HT1080 (cell line): Measurements from ENCODE around the gene LEFTY2. TPM values are rescaled to one million over a fixed set of nuclear protein-coding genes. Genes with fewer than 3 reads are reported as not detected.
A peak's percentile ranks its signal among the peaks of the same experiment; 100 is the strongest.
"Not testable (repeated sequence)": the region's sequence is repeated elsewhere in the genome, so short reads cannot be mapped to it uniquely, and the experiment has no call there.

Experiments
- DNase-seq: peaks from one replicate; pipeline ENCODE4 v3.0.0-alpha.2; 2015; ENCODE audit warnings: low read depth
- total RNA-seq: library from RNA; depleted of rRNA; stranded (reverse); fragments of >200 nt; shearing (Covaris generic); gene quantifications from 2 replicates; pipeline ENCODE4 v1.2.3, GENCODE V29; 2014

LEFTY2 gene
- total RNA-seq, 1 experiment from 2014 or later = not detected

- DNase-seq = no peak
Measured at GRCh38 chr1:225908013-225908640, 32.9 kb downstream of the LEFTY2 start.

GRCh38 chr1:225907341-225907740, 33.7 kb downstream of the LEFTY2 start:
- DNase-seq = no peak

GRCh38 chr1:225906467-225906866, 34.6 kb downstream of the LEFTY2 start:
- no peak for DNase-seq

- no peak for DNase-seq
Measured at GRCh38 chr1:225903623-225904022, 37.4 kb downstream of the LEFTY2 start.

DNA sequence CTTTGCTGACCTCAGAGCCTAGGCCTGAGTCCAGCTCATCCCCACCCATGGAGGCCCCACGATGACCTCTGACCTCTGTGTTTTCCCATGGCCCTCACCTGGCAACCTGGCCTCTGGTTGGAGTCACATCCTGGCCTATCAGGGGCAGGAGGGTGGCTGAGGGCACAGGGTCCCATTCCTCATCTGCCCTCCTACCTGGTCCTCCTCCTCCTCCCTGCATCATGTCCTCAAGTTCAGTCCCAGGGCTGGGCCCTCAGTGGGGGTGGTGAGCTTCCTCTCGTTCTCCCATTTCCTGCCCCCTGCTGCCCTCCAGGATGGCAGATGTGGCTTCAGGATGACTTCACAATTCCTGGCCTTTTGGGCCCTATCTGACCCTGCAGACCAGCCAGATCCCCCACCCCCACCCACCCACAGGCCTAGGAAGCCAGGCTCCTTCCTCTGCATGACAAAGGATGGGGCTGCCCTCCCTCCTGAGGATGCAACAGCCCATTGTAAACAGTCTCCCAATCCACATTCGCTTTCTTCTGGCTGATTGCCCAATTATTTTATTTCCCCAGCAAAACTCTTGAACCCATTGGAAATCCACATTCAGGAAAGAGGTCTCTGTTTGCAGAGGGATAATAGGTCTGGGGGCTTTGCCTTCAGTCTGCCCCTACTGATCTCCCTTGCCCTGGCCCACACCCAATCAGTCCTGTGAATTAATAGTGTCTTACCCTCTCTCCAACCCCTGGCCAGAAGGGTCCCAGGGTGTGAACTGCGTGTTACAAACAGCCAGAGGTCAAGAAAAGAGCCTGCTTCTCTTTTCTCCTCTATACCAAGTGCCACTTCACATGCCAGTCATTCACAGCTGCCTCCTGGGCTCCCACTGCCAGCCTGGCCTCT, 41.7 kb downstream of the LEFTY2 start:
- no peak for DNase-seq

DNA sequence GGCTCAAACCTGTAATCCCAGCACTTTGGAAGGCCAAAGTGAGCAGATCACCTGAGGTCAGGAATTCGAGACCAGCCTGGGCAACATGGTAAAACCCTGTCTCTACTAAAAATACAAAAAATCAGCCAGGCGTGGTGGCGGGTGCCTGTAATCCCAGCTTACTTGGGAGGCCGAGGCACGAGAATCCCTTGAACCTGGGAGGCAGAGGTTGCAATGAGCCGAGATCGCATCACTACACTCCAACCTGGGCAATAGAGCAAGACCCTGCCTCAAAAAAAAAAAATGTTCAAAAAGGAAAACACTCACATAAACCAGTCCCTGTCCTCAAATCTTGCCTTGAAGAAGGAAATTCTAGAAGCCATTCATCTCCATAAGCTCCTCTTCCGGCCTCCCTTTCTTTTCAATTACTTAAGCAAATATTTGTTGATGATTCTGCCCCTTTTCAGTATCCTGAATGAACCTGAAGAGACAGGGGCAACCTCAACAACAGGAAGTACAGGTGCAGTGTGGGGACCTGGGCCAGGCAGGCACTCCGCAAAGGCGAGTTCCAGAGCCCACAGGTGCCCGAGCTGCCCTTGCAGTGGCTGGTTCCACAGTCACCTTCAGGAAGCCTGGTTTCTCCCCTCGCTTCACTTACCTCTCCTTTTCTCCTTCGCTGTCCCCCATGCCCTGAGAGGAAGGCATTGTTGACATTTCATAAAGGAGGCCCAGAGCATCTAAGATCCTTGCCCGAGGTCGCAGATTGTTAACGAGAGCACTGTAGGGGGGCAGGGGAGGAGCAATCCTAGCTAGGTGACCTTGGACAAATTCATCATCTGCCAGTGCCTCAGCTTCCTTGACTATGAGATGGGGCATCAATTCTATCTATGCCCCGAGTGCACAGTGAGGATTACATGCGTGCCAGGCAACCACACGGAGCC, 43.2 kb downstream of the LEFTY2 start:
- no peak for DNase-seq

GRCh38 chr1:225896937-225897549, 44.0 kb downstream of the LEFTY2 start:
- DNase-seq = peak; percentile 55

- no peak for DNase-seq
Measured at GRCh38 chr1:225896494-225896893, 44.5 kb downstream of the LEFTY2 start.

DNA sequence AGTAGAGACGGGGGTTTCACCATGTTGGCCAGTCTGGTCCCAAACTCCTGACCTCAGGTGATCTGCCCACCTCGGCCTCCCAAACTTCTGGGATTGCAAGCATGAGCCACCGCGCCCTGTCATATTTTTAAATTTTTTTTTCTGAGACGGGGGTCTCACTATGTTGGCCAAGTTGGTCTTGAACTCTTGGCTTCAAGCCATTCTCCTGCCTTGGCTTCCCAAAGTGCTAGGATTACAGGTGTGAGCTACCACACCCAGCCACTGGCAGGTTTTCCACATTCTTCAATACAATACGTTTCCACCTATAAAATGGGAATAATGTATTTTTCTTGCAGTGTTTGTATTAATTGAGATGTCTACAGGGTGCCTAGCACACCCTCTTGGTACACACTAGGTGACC, 48.7 kb downstream of the LEFTY2 start:
- no peak for DNase-seq

DNA sequence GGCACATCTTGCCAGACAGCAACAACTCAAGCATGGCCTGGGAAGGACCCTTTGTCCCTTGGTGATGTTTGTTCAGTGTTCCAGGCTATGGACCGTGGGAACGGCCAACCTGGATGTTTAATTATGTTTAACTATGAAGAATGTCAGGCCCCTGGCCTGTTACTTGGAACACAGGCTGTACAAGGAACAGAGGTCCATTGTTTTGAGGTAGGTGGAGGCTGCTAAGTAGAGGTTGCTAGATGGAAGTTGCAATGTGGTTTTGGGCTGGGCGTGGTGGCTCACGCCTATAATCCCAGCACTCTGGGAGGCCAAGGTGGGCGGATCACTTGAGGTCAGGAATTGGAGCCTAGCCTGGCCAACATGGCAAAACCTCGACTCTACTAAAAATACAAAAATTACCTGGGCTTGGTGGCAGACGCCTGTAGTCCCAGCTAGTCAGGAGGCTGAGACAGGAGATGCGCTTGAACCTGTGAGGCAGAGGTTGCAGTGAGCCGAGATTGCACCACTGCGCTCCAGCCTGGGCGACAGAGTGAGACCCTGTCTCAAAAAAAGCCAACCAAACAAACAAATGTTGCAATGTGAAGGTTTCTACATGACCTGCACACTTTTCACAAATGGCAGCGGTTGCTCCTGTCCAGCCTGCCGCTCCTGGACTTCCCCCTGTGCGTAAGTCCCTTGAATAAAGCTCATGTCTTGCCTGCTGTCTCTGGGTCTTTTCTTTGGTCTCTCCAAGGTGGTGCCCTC, 49.6 kb downstream of the LEFTY2 start:
- DNase-seq = peak; percentile 79

DNA sequence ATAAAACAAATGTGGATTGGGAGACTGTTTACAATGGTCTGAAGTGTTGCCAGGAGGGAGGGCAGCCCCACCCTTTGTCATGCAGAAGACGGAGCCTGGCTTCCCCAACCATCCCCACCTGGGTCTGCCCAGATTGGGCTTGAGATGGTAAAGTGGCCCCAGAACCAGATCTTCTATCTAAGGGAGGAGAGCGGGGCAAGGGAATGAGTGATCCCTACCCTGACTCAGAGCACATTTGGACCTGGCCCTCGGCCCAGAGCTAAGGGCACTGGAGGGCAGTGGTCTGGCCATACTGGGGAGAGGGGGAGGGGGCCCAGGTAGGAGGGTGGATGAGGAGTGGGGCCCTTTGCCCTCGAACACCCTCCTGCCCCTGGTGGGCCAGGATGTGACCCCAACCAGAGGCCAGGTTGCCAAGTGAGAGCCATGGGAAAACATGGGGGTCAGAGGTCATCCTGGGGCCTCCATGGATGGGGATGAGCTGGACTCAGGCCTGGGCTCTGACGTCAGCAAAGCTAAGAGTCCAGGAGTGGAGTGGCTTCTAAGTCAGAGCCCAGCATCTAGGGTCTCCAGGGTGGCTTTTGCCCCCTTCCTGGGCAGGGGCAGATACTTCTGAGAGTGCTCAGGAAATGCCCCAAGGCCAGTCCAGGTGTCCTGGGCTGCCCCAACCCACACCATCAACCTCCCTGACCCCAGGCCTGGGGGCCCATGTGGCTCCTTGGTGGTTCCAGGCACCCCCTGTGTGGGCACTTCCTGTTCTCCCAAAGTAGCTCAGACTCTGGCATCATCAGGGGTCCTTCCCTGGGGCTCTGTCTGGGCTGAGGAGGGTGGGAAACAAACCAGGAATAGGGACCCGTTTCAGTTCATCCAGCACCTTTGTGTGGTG, 50.4 kb downstream of the LEFTY2 start:
- no peak for DNase-seq

- no peak for DNase-seq
Measured at GRCh38 chr1:225889743-225890142, 51.3 kb downstream of the LEFTY2 start.

GRCh38 chr1:225888898-225889601, 52.0 kb downstream of the LEFTY2 start, which contains the start of gene LEFTY1:
Gene LEFTY1 (minus strand): TSS chr1:225889146. CDS start chr1:225889066, 80 bp downstream.
- DNase-seq = no peak

GRCh38 chr1:225888289-225888897, 52.6 kb downstream of the LEFTY2 start:
- no peak for DNase-seq

DNA sequence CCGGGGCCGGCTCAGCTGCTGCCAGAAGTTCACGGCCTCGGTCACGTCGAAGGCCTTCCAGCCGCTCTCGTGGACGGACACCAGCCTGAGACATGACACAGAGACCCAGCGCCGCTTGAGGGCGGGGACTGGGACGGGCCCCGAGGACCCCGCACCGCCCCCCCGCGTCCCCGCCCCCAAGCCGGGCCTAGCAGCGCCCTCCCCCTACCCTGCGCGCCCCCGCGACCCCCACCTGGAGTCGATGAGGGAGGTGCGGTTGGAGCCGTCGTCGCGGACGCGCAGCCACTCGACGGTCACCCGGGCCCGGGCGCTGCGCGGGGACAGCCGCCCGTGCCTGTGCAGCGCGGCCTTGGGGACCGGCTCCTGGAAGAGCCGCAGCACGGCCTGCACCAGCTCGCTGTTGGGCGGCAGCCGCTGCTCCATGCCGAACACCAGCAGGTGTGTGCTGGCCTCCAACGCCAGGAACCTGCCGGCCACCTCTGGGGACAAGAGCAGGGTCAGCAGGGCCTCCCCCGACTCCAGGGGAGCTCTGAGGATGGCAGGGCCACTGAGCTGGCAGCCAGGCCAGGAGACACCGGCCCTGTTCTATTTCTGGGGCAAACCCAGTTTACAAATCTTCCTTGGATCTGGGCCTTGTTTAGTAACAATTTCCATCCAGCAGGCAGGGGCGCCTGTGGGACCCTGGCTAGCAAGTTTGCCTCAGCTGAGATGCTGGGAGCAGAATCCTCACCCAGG, 53.3 kb downstream of the LEFTY2 start:
- DNase-seq = not testable (repeated sequence)

DNA sequence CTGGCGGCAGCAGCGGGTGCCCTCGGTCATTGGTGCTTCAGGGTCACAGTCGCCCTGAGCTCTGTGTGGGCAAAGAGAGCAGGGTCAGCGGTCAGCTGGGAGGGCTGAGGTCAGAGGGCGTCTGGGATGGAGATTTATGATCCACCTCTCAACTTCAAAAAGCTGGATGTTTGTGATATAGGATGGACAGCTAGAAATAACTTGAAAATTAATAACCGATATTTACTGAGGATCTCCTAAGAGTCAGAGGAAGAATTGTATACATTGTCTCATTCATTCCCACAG, 54.0 kb downstream of the LEFTY2 start:
- no peak for DNase-seq
